Rectal smooth muscle tissue (tissue), 1 donor: ENCODE results near the gene UNC13A.
"Not testable (repeated sequence)": the region's sequence is repeated elsewhere in the genome, so short reads cannot be mapped to it uniquely, and the experiment has no call there.

ENCODE experiments used
- H3K27ac ChIP-seq: one replicate; pipeline ENCODE4 v1.7.0; 2013; ENCODE audit warnings: low read depth, low read length, inconsistent platforms
- H3K27me3 ChIP-seq: one replicate; pipeline ENCODE4 v1.7.0; 2013; ENCODE audit warnings: low read length; ENCODE audit not compliant: control insufficient read depth, insufficient read depth
- H3K36me3 ChIP-seq: one replicate; pipeline ENCODE4 v1.7.0; 2013; ENCODE audit warnings: low read length; ENCODE audit not compliant: control insufficient read depth, insufficient read depth
- H3K4me1 ChIP-seq: one replicate; pipeline ENCODE4 v1.7.0; 2013; ENCODE audit warnings: low read length; ENCODE audit not compliant: control insufficient read depth, insufficient read depth
- H3K4me3 ChIP-seq: one replicate; pipeline ENCODE4 v1.7.0; 2013; ENCODE audit warnings: low read length
- H3K9ac ChIP-seq: one replicate; pipeline ENCODE4 v1.7.0; 2013; ENCODE audit warnings: low read length

UNC13A gene

DNA sequence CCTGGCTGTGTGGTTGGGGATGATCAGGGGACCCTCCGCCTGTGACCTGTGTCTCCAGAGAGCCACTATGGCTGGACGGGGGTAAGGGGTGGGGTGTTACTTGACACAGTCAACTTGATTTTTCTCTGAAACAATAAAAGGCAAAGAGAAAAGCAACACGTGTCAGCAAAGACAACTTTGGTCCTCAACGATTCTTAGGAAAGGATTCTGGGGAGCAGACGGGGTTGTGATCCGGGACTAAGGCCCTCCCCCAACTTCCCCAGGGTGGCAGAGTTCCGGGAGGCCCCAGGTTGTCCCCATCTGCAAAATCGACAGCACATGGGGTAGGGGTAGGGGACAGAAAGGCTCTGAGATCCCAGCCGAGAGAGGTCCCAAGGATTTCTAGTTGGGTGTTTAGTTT, 86.5 kb downstream of the UNC13A start:
- Histone ChIP-seq H3K36me3 (no peaks in the 10 kb centered on the region), H3K27ac (no peak overlapping the region), H3K27me3 (peaks cover 7% of the 10 kb centered on the region), H3K4me1 (peaks cover 4% of the 10 kb centered on the region), H3K4me3 (no peak overlapping the region), H3K9ac (no peak overlapping the region)

DNA sequence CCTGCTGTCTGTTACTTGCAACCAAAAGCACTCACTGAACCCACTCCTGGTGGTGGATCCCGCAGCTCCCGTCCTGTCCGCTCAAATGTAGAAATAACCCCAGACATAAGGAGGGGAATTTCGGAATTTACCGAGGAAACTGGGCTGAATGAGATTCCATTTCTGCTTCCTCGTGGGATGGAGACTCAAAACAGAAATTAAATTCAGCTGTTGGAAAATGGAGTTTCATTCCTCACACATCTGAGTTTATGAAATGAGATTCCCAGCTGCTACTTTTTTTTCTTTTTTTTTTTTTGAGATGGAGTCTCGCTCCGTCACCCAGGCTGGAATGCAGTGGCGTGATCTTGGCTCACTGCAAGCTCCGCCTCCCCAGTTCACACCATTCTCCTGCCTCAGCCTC, 88.4 kb downstream of the UNC13A start:
- H3K27me3 ChIP-seq, result peaks cover 3% of the 10 kb centered on the region
- no peak overlapping the region for H3K9ac ChIP-seq
- H3K36me3 ChIP-seq, result no peaks in the 10 kb centered on the region
- no peak overlapping the region for H3K27ac ChIP-seq
- H3K4me3 ChIP-seq, result no peak overlapping the region
- H3K4me1 ChIP-seq, result no peaks in the 10 kb centered on the region

- no peaks in the 10 kb centered on the region for H3K4me1 ChIP-seq
- H3K9ac ChIP-seq, result no peak overlapping the region
- H3K27me3 ChIP-seq, result peaks cover 3% of the 10 kb centered on the region
- no peaks in the 10 kb centered on the region for H3K36me3 ChIP-seq
- no peak overlapping the region for H3K27ac ChIP-seq
- no peak overlapping the region for H3K4me3 ChIP-seq
Observed at GRCh38 chr19:17598953-17599352, 89.2 kb downstream of the UNC13A start.

GRCh38 chr19:17598063-17598462, 90.1 kb downstream of the UNC13A start:
- H3K4me1 ChIP-seq, H3K4me3 ChIP-seq, H3K27ac ChIP-seq, H3K27me3 ChIP-seq, H3K36me3 ChIP-seq, H3K9ac ChIP-seq: not testable (repeated sequence)

DNA sequence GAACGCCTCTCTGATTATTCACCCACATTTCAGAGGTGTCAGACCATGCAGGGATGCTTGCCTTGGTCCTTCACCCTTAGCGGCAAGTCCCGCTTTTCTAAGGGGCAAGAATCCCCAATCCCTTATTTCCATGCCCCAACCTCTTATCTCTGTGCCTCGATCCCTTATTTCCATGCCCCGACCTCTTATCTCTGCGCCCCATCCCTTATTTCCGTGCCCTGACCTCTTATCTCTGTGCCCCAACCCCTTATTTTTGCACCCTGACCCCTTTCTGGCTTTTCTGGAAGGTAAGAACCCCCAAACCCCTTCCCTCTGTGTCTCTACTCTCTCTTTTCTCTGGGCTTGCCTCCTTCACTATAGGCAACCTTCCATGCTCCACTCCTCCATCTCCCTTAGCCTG, 93.9 kb downstream of the UNC13A start:
- H3K9ac ChIP-seq, H3K27ac ChIP-seq, H3K4me3 ChIP-seq, H3K27me3 ChIP-seq, H3K36me3 ChIP-seq, H3K4me1 ChIP-seq: not testable (repeated sequence)

DNA sequence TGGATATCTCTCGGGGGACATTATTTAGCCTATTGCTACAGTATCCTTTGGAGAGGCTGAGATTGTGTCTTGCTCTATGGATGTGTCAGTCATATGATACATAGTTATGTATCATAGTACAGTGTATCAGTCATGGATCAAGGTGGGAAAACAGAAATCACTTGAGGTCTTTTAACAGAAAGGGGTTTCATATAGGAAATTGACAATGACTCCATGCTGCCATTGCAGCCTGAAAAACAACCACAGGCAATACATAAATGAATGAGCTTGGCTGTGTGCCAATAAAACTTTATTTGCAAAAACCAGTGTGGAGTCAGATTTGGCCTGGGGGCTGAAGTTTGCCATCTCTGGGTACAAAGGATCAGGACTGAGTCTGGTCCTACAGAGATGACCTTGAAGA, 97.3 kb downstream of the UNC13A start:
- H3K27me3 ChIP-seq, result no peaks in the 10 kb centered on the region

GRCh38 chr19:17585395-17585794, 102.8 kb downstream of the UNC13A start:
- not testable (repeated sequence) for H3K27me3 ChIP-seq, H3K27ac ChIP-seq, H3K36me3 ChIP-seq, H3K4me3 ChIP-seq, H3K9ac ChIP-seq, H3K4me1 ChIP-seq

More for the DNA sequence above, 97.3 kb downstream of the UNC13A start:
- Histone ChIP-seq H3K4me3 (no peak overlapping the region), H3K27ac (no peak overlapping the region), H3K9ac (no peak overlapping the region), H3K36me3 (no peaks in the 10 kb centered on the region), H3K4me1 (no peaks in the 10 kb centered on the region)

DNA sequence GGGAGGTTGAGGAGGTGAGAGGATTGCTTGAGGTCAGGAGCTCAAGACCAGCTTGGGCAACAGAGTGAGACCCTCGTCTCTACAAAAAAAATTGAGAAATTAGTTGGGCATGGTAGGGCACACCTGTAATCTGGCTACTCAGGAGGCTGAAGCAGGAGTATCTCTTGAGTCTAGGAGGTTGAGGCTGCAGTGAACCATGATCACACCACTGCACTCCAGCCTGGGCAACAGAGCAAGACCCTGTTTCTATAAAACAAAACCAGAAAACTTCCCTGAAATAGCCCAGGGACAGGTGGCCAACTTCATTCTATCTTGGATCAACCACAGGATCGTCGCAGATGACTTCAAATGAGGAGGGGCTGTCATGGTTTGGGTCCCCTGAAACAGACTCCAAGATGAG, 104.0 kb downstream of the UNC13A start:
- H3K9ac ChIP-seq, result no peak overlapping the region
- H3K27ac ChIP-seq, result no peak overlapping the region
- H3K36me3 ChIP-seq, result peaks cover 4% of the 10 kb centered on the region
- no peak overlapping the region for H3K4me3 ChIP-seq
- H3K4me1 ChIP-seq, result no peaks in the 10 kb centered on the region
- no peaks in the 10 kb centered on the region for H3K27me3 ChIP-seq

GRCh38 chr19:17582613-17583012, 105.5 kb downstream of the UNC13A start:
- Histone ChIP-seq H3K36me3 (peaks cover 13% of the 10 kb centered on the region), H3K4me1 (no peaks in the 10 kb centered on the region), H3K4me3 (no peak overlapping the region), H3K27me3 (no peaks in the 10 kb centered on the region), H3K27ac (no peak overlapping the region), H3K9ac (no peak overlapping the region)

DNA sequence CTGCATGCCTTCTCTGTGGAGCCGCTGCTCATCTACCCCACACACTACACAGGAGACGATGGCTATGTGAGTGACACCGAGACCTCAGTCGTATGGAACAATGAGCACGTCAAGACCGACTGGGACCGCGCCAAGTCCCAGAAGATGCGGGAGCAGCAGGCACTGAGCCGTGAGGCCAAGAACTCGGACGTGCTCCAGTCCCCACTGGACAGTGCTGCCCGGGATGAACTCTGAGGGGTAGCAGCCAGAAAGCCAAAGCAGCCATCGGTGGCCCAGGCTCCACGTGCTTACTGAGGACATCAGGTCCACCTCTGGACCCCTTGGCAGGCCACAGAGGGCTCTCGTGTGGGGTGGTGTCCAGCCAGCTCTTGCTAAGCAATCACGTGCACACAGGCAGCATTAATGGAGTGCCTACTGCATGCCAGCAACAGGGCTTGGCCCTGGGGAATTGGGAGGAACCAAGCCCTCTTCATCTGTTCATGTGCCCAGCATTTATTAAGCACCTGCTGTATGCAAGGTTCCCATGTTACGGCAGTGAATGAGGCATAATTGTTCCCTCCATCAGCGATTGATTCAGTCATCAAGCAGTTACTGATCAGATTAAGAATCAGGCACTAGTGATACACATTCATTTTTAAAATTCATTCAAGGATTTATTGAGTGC, 106.8 kb downstream of the UNC13A start:
- Histone ChIP-seq H3K4me1 (no peaks in the 10 kb centered on the region), H3K36me3 (peaks cover 13% of the 10 kb centered on the region), H3K27ac (no peak overlapping the region), H3K27me3 (no peaks in the 10 kb centered on the region), H3K9ac (no peak overlapping the region), H3K4me3 (no peak overlapping the region)

DNA sequence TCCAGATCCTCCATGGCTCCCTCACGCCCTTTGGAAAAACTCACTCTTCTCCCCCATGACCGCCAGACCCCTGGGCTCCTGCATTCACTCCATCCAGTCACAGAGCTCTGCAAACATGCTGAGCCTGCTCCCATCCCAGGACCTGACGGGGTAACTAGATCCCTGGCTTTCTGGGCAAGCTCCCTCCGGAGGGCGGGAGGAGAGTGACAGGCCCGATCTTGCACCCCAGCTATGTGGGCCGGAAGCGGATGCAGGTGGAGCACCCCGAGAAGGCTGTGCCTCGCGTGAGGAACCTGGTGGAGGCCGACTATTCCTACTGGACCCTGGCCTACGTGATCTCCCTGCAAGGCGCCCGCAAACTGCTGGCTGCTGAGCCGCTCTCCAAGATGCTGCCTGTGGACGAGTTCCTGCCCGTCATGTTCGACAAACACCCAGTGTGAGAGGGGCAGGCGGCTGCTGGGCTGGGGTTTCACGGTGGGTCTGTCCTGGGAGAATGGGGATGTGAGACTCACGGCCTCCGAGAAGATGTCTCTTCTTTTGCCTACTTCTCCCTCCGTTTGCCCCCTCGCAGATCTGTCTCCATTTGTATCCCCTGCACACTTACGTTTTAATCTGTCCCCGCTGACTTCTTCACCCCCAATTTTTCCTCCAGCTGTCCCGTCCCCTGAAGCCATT, 107.5 kb downstream of the UNC13A start:
- H3K4me1 ChIP-seq, result no peaks in the 10 kb centered on the region
- H3K9ac ChIP-seq, result no peak overlapping the region
- H3K36me3 ChIP-seq, result peaks cover 18% of the 10 kb centered on the region
- no peak overlapping the region for H3K4me3 ChIP-seq
- H3K27ac ChIP-seq, result no peak overlapping the region
- no peaks in the 10 kb centered on the region for H3K27me3 ChIP-seq

- H3K36me3 ChIP-seq, result peaks cover 18% of the 10 kb centered on the region
- no peak overlapping the region for H3K27ac ChIP-seq
- no peak overlapping the region for H3K9ac ChIP-seq
- H3K4me1 ChIP-seq, result no peaks in the 10 kb centered on the region
- H3K27me3 ChIP-seq, result no peaks in the 10 kb centered on the region
- no peak overlapping the region for H3K4me3 ChIP-seq
Observed at GRCh38 chr19:17579661-17580244, 108.4 kb downstream of the UNC13A start.
